Measurements from ENCODE around the gene ACADSB. TPM values are rescaled to one million over a fixed set of nuclear protein-coding genes. Genes with fewer than 3 reads are reported as not detected.

Gene ACADSB
- total and polyA plus RNA-seq, 2 donors (not counting 1 experiment from before 2014, with no cell fraction given): 6.8 to 27.8 TPM

GRCh38 chr10:123038782-123039631 is 30.2 kb downstream of the ACADSB start:
- POLR2A ChIA-PET: no interaction called here

DNA sequence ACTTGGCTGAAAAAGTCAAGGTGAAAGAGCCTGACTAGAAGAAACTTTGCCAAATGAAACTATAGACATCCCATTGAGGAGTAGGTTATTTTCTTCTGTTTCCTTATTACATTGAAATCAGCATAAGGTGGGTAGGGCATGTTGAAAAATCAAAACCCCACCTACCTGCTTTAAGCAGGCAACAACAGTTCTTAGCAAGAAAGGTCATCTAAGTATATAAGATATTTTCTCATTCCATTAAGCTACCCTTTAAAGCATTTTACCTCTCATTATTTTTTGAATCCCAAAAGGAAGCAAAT is 30.8 kb downstream of the ACADSB start:
- H3K4me3 Mint-ChIP-seq: no peak overlapping the region
- POLR2A ChIA-PET: no interaction called here
- ATAC-seq (ENCODE audit: low read depth) (no peak), DNase-seq (no peak)
- no peak for TF ChIP-seq EZH2 (IDR thresholded peaks at IDR 0.05; ENCODE audit: borderline replicate concordance, insufficient read depth, low read depth, low read length, poor library complexity, severe bottlenecking)
- TF ChIP-seq, protein P1, sequence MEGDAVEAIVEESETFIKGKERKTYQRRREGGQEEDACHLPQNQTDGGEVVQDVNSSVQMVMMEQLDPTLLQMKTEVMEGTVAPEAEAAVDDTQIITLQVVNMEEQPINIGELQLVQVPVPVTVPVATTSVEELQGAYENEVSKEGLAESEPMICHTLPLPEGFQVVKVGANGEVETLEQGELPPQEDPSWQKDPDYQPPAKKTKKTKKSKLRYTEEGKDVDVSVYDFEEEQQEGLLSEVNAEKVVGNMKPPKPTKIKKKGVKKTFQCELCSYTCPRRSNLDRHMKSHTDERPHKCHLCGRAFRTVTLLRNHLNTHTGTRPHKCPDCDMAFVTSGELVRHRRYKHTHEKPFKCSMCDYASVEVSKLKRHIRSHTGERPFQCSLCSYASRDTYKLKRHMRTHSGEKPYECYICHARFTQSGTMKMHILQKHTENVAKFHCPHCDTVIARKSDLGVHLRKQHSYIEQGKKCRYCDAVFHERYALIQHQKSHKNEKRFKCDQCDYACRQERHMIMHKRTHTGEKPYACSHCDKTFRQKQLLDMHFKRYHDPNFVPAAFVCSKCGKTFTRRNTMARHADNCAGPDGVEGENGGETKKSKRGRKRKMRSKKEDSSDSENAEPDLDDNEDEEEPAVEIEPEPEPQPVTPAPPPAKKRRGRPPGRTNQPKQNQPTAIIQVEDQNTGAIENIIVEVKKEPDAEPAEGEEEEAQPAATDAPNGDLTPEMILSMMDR (IDR thresholded peaks at IDR 0.05): no peak
- H3K4me1 Mint-ChIP-seq: peaks cover 3% of the 10 kb centered on the region
- Histone ChIP-seq H4K20me1 (ENCODE audit: control insufficient read depth, insufficient read depth, low read length, poor library complexity, severe bottlenecking) (no peaks in the 10 kb centered on the region), H3K9ac (ENCODE audit: low read length) (no peak overlapping the region), H2AFZ (ENCODE audit: insufficient read depth, low read depth, low read length, poor library complexity, severe bottlenecking) (no peak overlapping the region), H3K27ac (ENCODE audit: low read length in 2 of 2) (no peak overlapping the region), H3K27me3 (replicated peaks in 1 of 4; ENCODE audit: control extremely low read depth in 1 of 4, control insufficient read depth in 3 of 4, insufficient read depth in 4 of 4, low read length in 3 of 4) (no peaks in the 10 kb centered on the region), H3K9me3 (ENCODE audit: control extremely low read depth in 1 of 3, control insufficient read depth in 2 of 3, insufficient read depth in 1 of 3, low read length in 2 of 3) (no peaks in the 10 kb centered on the region), H3K4me3 (ENCODE audit: control extremely low read depth in 1 of 5, extremely low read depth in 1 of 5, insufficient read depth in 1 of 5, low read depth in 2 of 5, low read length in 4 of 5) (no peak overlapping the region), H3K4me2 (replicated peaks; ENCODE audit: low read depth, low read length, poor library complexity, severe bottlenecking) (no peak overlapping the region), H3K36me3 (replicated peaks in 1 of 2; ENCODE audit: control extremely low read depth in 1 of 2, control insufficient read depth in 1 of 2, extremely low read depth in 1 of 2, insufficient read depth in 2 of 2, low read length in 1 of 2) (peaks cover 0 to 14% of the 10 kb centered on the region in 2 experiments), H3K79me2 (ENCODE audit: control insufficient read depth, insufficient read depth, low read length) (no peaks in the 10 kb centered on the region), H3K4me1 (ENCODE audit: control insufficient read depth in 2 of 2, insufficient read depth in 2 of 2, low read length in 2 of 2) (no peaks in the 10 kb centered on the region)
- H3K9me3 Mint-ChIP-seq (ENCODE audit: insufficient read depth): no peaks in the 10 kb centered on the region
- H3K27ac Mint-ChIP-seq: no peak overlapping the region
- intact Hi-C loops (cut with micrococcal nuclease): no loop called here
- H3K27me3 Mint-ChIP-seq: no peaks in the 10 kb centered on the region
- CTCF ChIA-PET: interaction anchor here (0.6 to 1.5 kb wide), 2 partner anchors 399 to 523 kb away, joined by 3 read pairs; no protein-coding TSS in a partner anchor

More at GRCh38 chr10:123038782-123039631, 30.2 kb downstream of the ACADSB start:
- Histone ChIP-seq H3K36me3 (replicated peaks in 1 of 2; ENCODE audit: control extremely low read depth in 1 of 2, control insufficient read depth in 1 of 2, extremely low read depth in 1 of 2, insufficient read depth in 2 of 2, low read length in 1 of 2) (peaks cover 0 to 13% of the 10 kb centered on the region in 2 experiments), H3K4me1 (ENCODE audit: control insufficient read depth in 2 of 2, insufficient read depth in 2 of 2, low read length in 2 of 2) (no peaks in the 10 kb centered on the region), H3K4me3 (ENCODE audit: control extremely low read depth in 1 of 5, extremely low read depth in 1 of 5, insufficient read depth in 1 of 5, low read depth in 2 of 5, low read length in 4 of 5) (no peak overlapping the region), H3K9ac (ENCODE audit: low read length) (no peak overlapping the region), H3K79me2 (ENCODE audit: control insufficient read depth, insufficient read depth, low read length) (no peaks in the 10 kb centered on the region), H3K4me2 (replicated peaks; ENCODE audit: low read depth, low read length, poor library complexity, severe bottlenecking) (no peak overlapping the region), H3K27me3 (replicated peaks in 1 of 4; ENCODE audit: control extremely low read depth in 1 of 4, control insufficient read depth in 3 of 4, insufficient read depth in 4 of 4, low read length in 3 of 4) (no peaks in the 10 kb centered on the region), H3K27ac (ENCODE audit: low read length in 2 of 2) (no peak overlapping the region), H2AFZ (ENCODE audit: insufficient read depth, low read depth, low read length, poor library complexity, severe bottlenecking) (no peak overlapping the region), H3K9me3 (ENCODE audit: control extremely low read depth in 1 of 3, control insufficient read depth in 2 of 3, insufficient read depth in 1 of 3, low read length in 2 of 3) (no peaks in the 10 kb centered on the region), H4K20me1 (ENCODE audit: control insufficient read depth, insufficient read depth, low read length, poor library complexity, severe bottlenecking) (no peaks in the 10 kb centered on the region)
- H3K27me3 Mint-ChIP-seq: no peaks in the 10 kb centered on the region
- TF ChIP-seq, protein P1 (IDR thresholded peaks at IDR 0.05): no peak
- TF ChIP-seq EZH2 (IDR thresholded peaks at IDR 0.05; ENCODE audit: borderline replicate concordance, insufficient read depth, low read depth, low read length, poor library complexity, severe bottlenecking): no peak
- no peak overlapping the region for H3K4me3 Mint-ChIP-seq
- DNase-seq (no peak), ATAC-seq (ENCODE audit: low read depth) (no peak)
- no peaks in the 10 kb centered on the region for H3K9me3 Mint-ChIP-seq (ENCODE audit: insufficient read depth)
- CTCF ChIA-PET: interaction anchor here (1.5 kb wide), 1 partner anchor 523 kb away, joined by 3 read pairs; no protein-coding TSS in a partner anchor
- peaks cover 3% of the 10 kb centered on the region for H3K4me1 Mint-ChIP-seq
- H3K27ac Mint-ChIP-seq: no peak overlapping the region
- WGBS (ENCODE audit: insufficient coverage): 60% methylated on average over 9 of the region's 18 CpGs
- intact Hi-C loops (cut with micrococcal nuclease): no loop called here

Measured in B cell (primary cell).